A673 (cell line): ENCODE measurements around the gene CTRB2. TPM values are rescaled to one million over a fixed set of nuclear protein-coding genes. Genes with fewer than 3 reads are reported as not detected.

ENCODE experiments used
- BruUV-seq: library from RNA; stranded (reverse); fragments of 400-500 nt; replicated peaks from 2 replicates; lab custom pipeline; 2021; lab: Mats Ljungman, UMichigan
- CTCF ChIA-PET: fragments of 300-600 bp; sonication (Branson Sonifier 250); formaldehyde crosslinking; loops from one replicate; lab custom pipeline; 2022; ENCODE audit warnings: antibody characterized with exemption; lab: Charles Lee
- POLR2A ChIA-PET: fragments of 300-600 bp; sonication (Branson Sonifier 250); formaldehyde crosslinking; loops from one replicate; lab custom pipeline; 2022; ENCODE audit warnings: antibody characterized with exemption; ENCODE audit not compliant: low non-redundant PET; lab: Charles Lee
- DNase-seq: peaks from one replicate; pipeline ENCODE4 v3.0.0-alpha.2; 2015; ENCODE audit warnings: low spot score
- H3K27ac ChIP-seq: fragments of 200-600 bp; sonication (generic); 2 replicates; pipeline ENCODE4 v1.5.1; 2016; ENCODE audit warnings: mixed run types, low read depth, mild to moderate bottlenecking, mixed read lengths, antibody characterized with exemption, low read length; ENCODE audit not compliant: poor library complexity, severe bottlenecking
- H3K27me3 ChIP-seq: fragments of 200-600 bp; sonication (generic); replicated peaks from 2 replicates; pipeline ENCODE4 v1.6.1; 2017; ENCODE audit warnings: mixed run types, low read depth, mild to moderate bottlenecking, mixed read lengths, antibody characterized with exemption, low read length; ENCODE audit not compliant: insufficient read depth, poor library complexity
- H3K36me3 ChIP-seq: fragments of 200-600 bp; sonication (generic); 2 replicates; pipeline ENCODE4 v1.6.1; 2016; ENCODE audit warnings: mixed run types, mild to moderate bottlenecking, mixed read lengths, antibody characterized with exemption, low read length; ENCODE audit not compliant: insufficient read depth, poor library complexity, severe bottlenecking
- H3K4me1 ChIP-seq: fragments of 200-600 bp; sonication (generic); 2 replicates; pipeline ENCODE4 v1.6.1; 2017; ENCODE audit warnings: mixed run types, mild to moderate bottlenecking, mixed read lengths, antibody characterized with exemption, low read length; ENCODE audit not compliant: insufficient read depth, poor library complexity, severe bottlenecking
- H3K4me3 ChIP-seq: fragments of 200-600 bp; sonication (generic); 2 replicates; pipeline ENCODE4 v1.5.1; 2016; ENCODE audit warnings: low read depth, mixed run types, mild to moderate bottlenecking, mixed read lengths, low read length; ENCODE audit not compliant: poor library complexity, severe bottlenecking
- H3K9me3 ChIP-seq: fragments of 200-600 bp; sonication (generic); 2 replicates; pipeline ENCODE4 v1.6.1; 2016; ENCODE audit warnings: mixed run types, low read depth, mild to moderate bottlenecking, mixed read lengths, antibody characterized with exemption, low read length; ENCODE audit not compliant: poor library complexity, severe bottlenecking
- CTCF ChIP-seq: fragments of 300-800, 200-600 bp; sonication (generic); conservative IDR thresholded peaks from 2 replicates; pipeline ENCODE4 v1.5.1; 2017; ENCODE audit warnings: low read depth, mild to moderate bottlenecking, antibody characterized with exemption, low read length, moderate library complexity, mixed read lengths
- EZH2 ChIP-seq: fragments of 200-600 bp; sonication (generic); IDR thresholded peaks from 2 replicates; pipeline ENCODE4 v1.6.1; 2017; ENCODE audit warnings: borderline replicate concordance, low read depth, mild to moderate bottlenecking, mixed read lengths, antibody characterized with exemption, low read length; ENCODE audit not compliant: poor library complexity, severe bottlenecking
- intact Hi-C: fragments of 100-400 bp; cut with micrococcal nuclease; formaldehyde crosslinking; loops from one replicate; pipeline ENCODE4 v1.10.0; 2022; ENCODE audit not compliant: unreplicated experiment
- total RNA-seq: library from RNA; stranded (reverse); gene quantifications from 2 replicates; pipeline ENCODE4 v1.2.3, GENCODE V29; 2021

CTRB2 gene
- total RNA-seq, 1 experiment from 2014 or later: not detected

DNA sequence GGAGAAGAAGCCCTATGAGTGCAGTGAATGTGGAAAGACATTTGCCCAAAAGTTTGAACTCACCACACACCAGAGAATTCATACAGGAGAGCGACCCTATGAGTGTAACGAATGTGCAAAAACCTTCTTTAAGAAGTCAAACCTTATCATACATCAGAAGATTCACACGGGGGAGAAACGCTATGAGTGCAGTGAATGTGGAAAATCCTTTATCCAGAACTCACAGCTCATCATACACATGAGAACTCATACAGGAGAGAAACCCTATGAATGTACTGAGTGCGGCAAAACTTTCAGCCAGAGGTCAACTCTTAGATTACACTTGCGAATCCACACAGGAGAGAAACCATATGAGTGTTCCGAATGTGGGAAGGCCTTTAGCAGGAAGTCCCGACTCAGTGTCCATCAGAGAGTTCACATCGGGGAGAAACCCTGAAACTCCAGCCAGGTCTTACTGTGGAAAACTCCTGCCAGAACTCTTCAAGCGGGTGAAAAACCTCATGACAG, 37.0 kb downstream of the CTRB2 start:
- BruUV-seq: no TSS peak
- Histone ChIP-seq H3K4me1 (no peaks in the 10 kb centered on the region), H3K4me3 (no peak overlapping the region), H3K27ac (no peak overlapping the region), H3K27me3 (no peaks in the 10 kb centered on the region), H3K9me3 (peaks cover 97% of the 10 kb centered on the region), H3K36me3 (peaks cover 64% of the 10 kb centered on the region)
- ChIA-PET POLR2A (no interaction called here), CTCF (interaction anchor here (0.6 kb wide), 1 partner anchor 209 kb away, joined by 3 read pairs; no protein-coding TSS in a partner anchor)
- TF ChIP-seq EZH2: no peak
- no peak for TF ChIP-seq CTCF
- no peak for DNase-seq
- intact Hi-C loops: no loop called here

DNA sequence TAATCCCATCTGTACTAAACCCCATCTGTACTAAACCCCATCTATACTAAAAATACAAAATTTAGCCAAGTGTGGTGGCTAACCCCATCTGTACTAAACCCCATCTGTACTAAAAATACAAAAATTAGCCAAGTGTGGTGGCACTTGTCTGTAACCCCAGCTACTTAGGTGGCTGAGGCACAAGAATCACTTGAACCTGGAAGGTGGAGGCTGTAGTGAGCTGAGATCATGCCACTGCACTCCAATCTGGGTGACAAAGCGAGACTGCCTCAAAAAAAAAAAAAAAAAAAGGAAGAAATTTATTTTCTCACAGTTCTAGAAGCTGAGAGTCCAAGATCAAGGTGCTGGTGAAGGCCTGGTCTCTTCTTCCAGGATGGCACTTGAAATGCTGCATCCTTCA, 46.6 kb downstream of the CTRB2 start:
- BruUV-seq: no TSS peak

More for the DNA sequence above, 46.6 kb downstream of the CTRB2 start:
- Histone ChIP-seq H3K27ac (no peak overlapping the region), H3K36me3 (peaks cover 17% of the 10 kb centered on the region), H3K4me3 (no peak overlapping the region), H3K27me3 (no peaks in the 10 kb centered on the region), H3K9me3 (peaks cover 23% of the 10 kb centered on the region), H3K4me1 (no peaks in the 10 kb centered on the region)
- DNase-seq: no peak
- TF ChIP-seq CTCF: no peak
- TF ChIP-seq EZH2: no peak
- intact Hi-C loops: no loop called here
- ChIA-PET POLR2A (no interaction called here), CTCF (no interaction called here)

Other genes with a start within 250 kb of the CTRB2 start
- 51.4 and 68.8 TPM in 2 replicates for gene WDR59, start 222.0 kb downstream of the CTRB2 start, total RNA-seq
- 55.1 and 59.9 TPM in 2 replicates for gene ZNRF1, start 208.1 kb downstream of the CTRB2 start, total RNA-seq
- 0.39 TPM in 1 of 2 replicates, not detected in the other for gene LDHD, start 90.4 kb downstream of the CTRB2 start, total RNA-seq
- 22.6 and 23.3 TPM in 2 replicates for gene ZFP1, start 58.6 kb downstream of the CTRB2 start, total RNA-seq
- gene CTRB1, start 11.8 kb upstream of the CTRB2 start, total RNA-seq: not detected in 2 replicates
- gene BCAR1, start 44.5 kb upstream of the CTRB2 start, total RNA-seq: 42.2 and 47.3 TPM in 2 replicates
- gene CFDP1, start 226.3 kb upstream of the CTRB2 start, total RNA-seq: 89.5 and 97.6 TPM in 2 replicates